Smooth muscle cell (in vitro differentiated cells): ENCODE measurements around the gene TSPAN4. TPM values are rescaled to one million over a fixed set of nuclear protein-coding genes. Genes with fewer than 3 reads are reported as not detected.

Source experiments
- DNase-seq: peaks from one replicate; lab custom pipeline; 2025; ENCODE audit not compliant: unreplicated experiment; lab: John Stamatoyannopoulos, UW
- H2AFZ ChIP-seq: fragments of 200-600 bp; sonication (generic); 2 replicates; pipeline ENCODE4 v1.6.0; 2016; ENCODE audit warnings: antibody characterized with exemption, low read depth, mild to moderate bottlenecking
- H3F3A ChIP-seq: fragments of 200-600 bp; sonication (generic); 2 replicates; pipeline ENCODE4 v1.6.0; 2017; ENCODE audit warnings: antibody characterized with exemption, low read depth
- H3K27ac ChIP-seq: fragments of 200-600 bp; sonication (generic); 2 replicates; pipeline ENCODE4 v1.5.1; 2016; ENCODE audit warnings: low read depth, mild to moderate bottlenecking
- H3K27me3 ChIP-seq: fragments of 200-600 bp; sonication (generic); 2 replicates; pipeline ENCODE4 v1.6.1; 2016; ENCODE audit warnings: low read depth, mild to moderate bottlenecking
- H3K36me3 ChIP-seq: fragments of 200-600 bp; sonication (generic); 2 replicates; pipeline ENCODE4 v1.5.1; 2016; ENCODE audit warnings: low read depth
- H3K4me1 ChIP-seq: fragments of 200-600 bp; sonication (generic); 2 replicates; pipeline ENCODE4 v1.5.1; 2016; ENCODE audit warnings: low read depth
- H3K4me2 ChIP-seq: fragments of 200-600 bp; sonication (generic); 2 replicates; pipeline ENCODE4 v1.6.0; 2016; ENCODE audit warnings: mild to moderate bottlenecking
- H3K4me3 ChIP-seq: fragments of 200-600 bp; sonication (generic); 2 replicates; pipeline ENCODE4 v1.5.1; 2016; ENCODE audit warnings: mild to moderate bottlenecking
- H3K79me2 ChIP-seq: fragments of 200-600 bp; sonication (generic); 2 replicates; pipeline ENCODE4 v1.6.0; 2016; ENCODE audit warnings: low read depth, mild to moderate bottlenecking
- H3K9ac ChIP-seq: fragments of 200-600 bp; sonication (generic); 2 replicates; pipeline ENCODE4 v1.6.0; 2016; ENCODE audit warnings: low read depth
- H3K9me3 ChIP-seq: fragments of 200-600 bp; sonication (generic); replicated peaks from 2 replicates; pipeline ENCODE4 v1.5.1; 2016; ENCODE audit warnings: low read depth
- H4K20me1 ChIP-seq: fragments of 200-600 bp; sonication (generic); 2 replicates; pipeline ENCODE4 v1.6.0; 2016; ENCODE audit warnings: low read depth
- CTCF ChIP-seq: fragments of 200-600 bp; sonication (generic); IDR thresholded peaks from 2 replicates; pipeline ENCODE4 v1.5.1; 2017; ENCODE audit warnings: borderline replicate concordance, mild to moderate bottlenecking, antibody characterized with exemption; ENCODE audit not compliant: insufficient read depth, poor library complexity, severe bottlenecking
- WGBS: methylation state at CpG from one replicate; pipeline ENCODE4 v1.1.7; 2016; ENCODE audit warnings: low lambda C conversion rate; 5-methylcytosine and 5-hydroxymethylcytosine counted together
- polyA plus RNA-seq: library from polyadenylated mRNA; unstranded; fragments of >200 nt; fragmentation: Nextera tagmentation; extraction: Ambion mirVana; gene quantifications from 2 replicates; pipeline ENCODE4 v1.2.1, GENCODE V29; 2016
- total RNA-seq: library from RNA; depleted of rRNA; stranded (reverse); fragments of >200 nt; gene quantifications from 2 replicates; pipeline ENCODE4 v1.2.3, GENCODE V29; 2014

Gene TSPAN4
- total and polyA plus RNA-seq, 2 experiments from 2014 or later, result 68.2 to 179 TPM

- H3K27me3 ChIP-seq, result peaks cover 19% of the 10 kb centered on the region
- H3K79me2 ChIP-seq, result no peaks in the 10 kb centered on the region
- no peak overlapping the region for H3K4me3 ChIP-seq
- H3K27ac ChIP-seq, result no peak overlapping the region
- peaks cover 95% of the 10 kb centered on the region for H4K20me1 ChIP-seq
- no peaks in the 10 kb centered on the region for H3F3A ChIP-seq
- no peak for TF ChIP-seq CTCF
- DNase-seq, result no peak
- H2AFZ ChIP-seq, result no peak overlapping the region
- H3K36me3 ChIP-seq, result no peaks in the 10 kb centered on the region
- no peaks in the 10 kb centered on the region for H3K9me3 ChIP-seq
- peaks cover 29% of the 10 kb centered on the region for H3K4me1 ChIP-seq
- no peak overlapping the region for H3K4me2 ChIP-seq
- no peak overlapping the region for H3K9ac ChIP-seq
- WGBS, result 97% methylated on average over 11 of the region's 15 CpGs
Observed at GRCh38 chr11:852762-853161, 10.1 kb downstream of the TSPAN4 start.

GRCh38 chr11:853682-854448 lies 11.2 kb downstream of the TSPAN4 start:
- Histone ChIP-seq H3K4me1 (peaks cover 24% of the 10 kb centered on the region), H2AFZ (no peak overlapping the region), H3K36me3 (no peaks in the 10 kb centered on the region), H3K79me2 (no peaks in the 10 kb centered on the region), H3F3A (no peaks in the 10 kb centered on the region), H3K27me3 (peaks cover 15% of the 10 kb centered on the region), H3K27ac (no peak overlapping the region), H3K9ac (no peak overlapping the region), H3K9me3 (no peaks in the 10 kb centered on the region), H3K4me2 (no peak overlapping the region), H4K20me1 (peaks cover 93% of the 10 kb centered on the region), H3K4me3 (no peak overlapping the region)
- 92% methylated on average over 27 of the region's 27 CpGs for WGBS
- no peak for DNase-seq
- no peak for TF ChIP-seq CTCF

- Histone ChIP-seq H2AFZ (no peak overlapping the region), H3K4me2 (no peak overlapping the region), H3K27me3 (peaks cover 10% of the 10 kb centered on the region), H3K36me3 (no peaks in the 10 kb centered on the region), H3F3A (no peaks in the 10 kb centered on the region), H3K4me3 (no peak overlapping the region), H3K4me1 (peaks cover 25% of the 10 kb centered on the region), H3K27ac (no peak overlapping the region), H3K79me2 (no peaks in the 10 kb centered on the region), H3K9ac (no peak overlapping the region), H3K9me3 (no peaks in the 10 kb centered on the region), H4K20me1 (peaks cover 91% of the 10 kb centered on the region)
- WGBS, result 85% methylated on average over 15 of the region's 20 CpGs
- DNase-seq, result no peak
- no peak for TF ChIP-seq CTCF
Observed at GRCh38 chr11:854601-855329, 12.1 kb downstream of the TSPAN4 start.
